PFSK-1 (cell line): ENCODE measurements around the gene BFSP2.

Experiments
- FOXP2 ChIP-seq: optimal IDR thresholded peaks from 2 replicates; pipeline ENCODE3; 2011; ENCODE audit warnings: borderline replicate concordance, control low read depth, inconsistent platforms; ENCODE audit not compliant: insufficient read depth; ENCODE audit errors: extremely low read length, extremely low read depth
- POLR2AphosphoS5 ChIP-seq: IDR thresholded peaks from 2 replicates; pipeline ENCODE4 v1.6.1; 2012; ENCODE audit warnings: low read depth, mild to moderate bottlenecking, control low read depth, low read length, moderate library complexity
- SIN3A ChIP-seq: IDR thresholded peaks from 2 replicates; pipeline ENCODE4 v1.6.1; 2012; ENCODE audit warnings: mild to moderate bottlenecking, low read length, moderate library complexity, borderline replicate concordance; ENCODE audit not compliant: insufficient read depth
- TAF1 ChIP-seq: IDR thresholded peaks from 2 replicates; pipeline ENCODE4 v1.6.1; 2012; ENCODE audit warnings: low read length, control low read depth, borderline replicate concordance; ENCODE audit not compliant: insufficient read depth
- TF ChIP-seq, protein P1 (sequence below), 2 experiments: IDR thresholded peaks; 2 replicates each; pipeline versions ENCODE4 v1.6.1 to v1.8.0; 2011 to 2012; ENCODE audit warnings: low read depth in 2 of 2, low read length in 2 of 2, control low read depth in 1 of 2, inconsistent platforms in 1 of 2, mild to moderate bottlenecking in 1 of 2, moderate library complexity in 1 of 2; ENCODE audit not compliant: insufficient read depth in 1 of 2

BFSP2 gene

DNA sequence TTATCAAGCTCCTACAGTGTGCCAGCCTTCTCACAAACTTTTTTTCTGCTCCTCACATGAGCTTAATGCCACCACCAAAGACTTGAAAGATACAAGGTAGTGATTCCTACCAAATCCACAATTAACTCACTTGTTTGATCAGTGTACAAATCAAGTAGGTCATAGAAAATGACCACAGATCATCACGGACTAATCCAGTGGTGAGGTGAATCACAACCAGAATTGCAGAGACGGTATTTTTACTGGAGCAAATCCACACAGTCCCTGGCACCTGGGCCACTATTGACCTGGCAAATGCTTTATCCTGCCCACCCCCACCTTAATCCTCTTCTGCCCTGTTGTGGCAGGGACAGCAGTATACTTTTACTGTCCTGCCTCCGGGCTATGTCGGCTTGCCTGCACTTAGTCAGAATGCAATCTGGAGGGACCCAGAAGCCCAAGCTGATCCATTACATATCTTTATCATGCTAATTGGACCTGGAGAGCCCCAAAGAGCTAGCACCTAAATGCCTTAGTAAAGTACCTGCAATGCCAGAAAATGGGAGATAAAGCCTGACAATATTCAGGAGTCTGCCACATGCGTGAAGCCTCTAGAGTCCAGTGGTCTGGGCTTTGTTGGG, 89.7 kb downstream of the BFSP2 start:
- no peak for TF ChIP-seq TAF1
- TF ChIP-seq SIN3A: no peak
- TF ChIP-seq POLR2AphosphoS5: no peak
- no peak for TF ChIP-seq FOXP2
- TF ChIP-seq, protein P1, sequence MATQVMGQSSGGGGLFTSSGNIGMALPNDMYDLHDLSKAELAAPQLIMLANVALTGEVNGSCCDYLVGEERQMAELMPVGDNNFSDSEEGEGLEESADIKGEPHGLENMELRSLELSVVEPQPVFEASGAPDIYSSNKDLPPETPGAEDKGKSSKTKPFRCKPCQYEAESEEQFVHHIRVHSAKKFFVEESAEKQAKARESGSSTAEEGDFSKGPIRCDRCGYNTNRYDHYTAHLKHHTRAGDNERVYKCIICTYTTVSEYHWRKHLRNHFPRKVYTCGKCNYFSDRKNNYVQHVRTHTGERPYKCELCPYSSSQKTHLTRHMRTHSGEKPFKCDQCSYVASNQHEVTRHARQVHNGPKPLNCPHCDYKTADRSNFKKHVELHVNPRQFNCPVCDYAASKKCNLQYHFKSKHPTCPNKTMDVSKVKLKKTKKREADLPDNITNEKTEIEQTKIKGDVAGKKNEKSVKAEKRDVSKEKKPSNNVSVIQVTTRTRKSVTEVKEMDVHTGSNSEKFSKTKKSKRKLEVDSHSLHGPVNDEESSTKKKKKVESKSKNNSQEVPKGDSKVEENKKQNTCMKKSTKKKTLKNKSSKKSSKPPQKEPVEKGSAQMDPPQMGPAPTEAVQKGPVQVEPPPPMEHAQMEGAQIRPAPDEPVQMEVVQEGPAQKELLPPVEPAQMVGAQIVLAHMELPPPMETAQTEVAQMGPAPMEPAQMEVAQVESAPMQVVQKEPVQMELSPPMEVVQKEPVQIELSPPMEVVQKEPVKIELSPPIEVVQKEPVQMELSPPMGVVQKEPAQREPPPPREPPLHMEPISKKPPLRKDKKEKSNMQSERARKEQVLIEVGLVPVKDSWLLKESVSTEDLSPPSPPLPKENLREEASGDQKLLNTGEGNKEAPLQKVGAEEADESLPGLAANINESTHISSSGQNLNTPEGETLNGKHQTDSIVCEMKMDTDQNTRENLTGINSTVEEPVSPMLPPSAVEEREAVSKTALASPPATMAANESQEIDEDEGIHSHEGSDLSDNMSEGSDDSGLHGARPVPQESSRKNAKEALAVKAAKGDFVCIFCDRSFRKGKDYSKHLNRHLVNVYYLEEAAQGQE (IDR thresholded peaks at IDR 0.05; ENCODE audit: insufficient read depth in 1 of 2, low read depth in 2 of 2, low read length in 2 of 2): no peak

DNA sequence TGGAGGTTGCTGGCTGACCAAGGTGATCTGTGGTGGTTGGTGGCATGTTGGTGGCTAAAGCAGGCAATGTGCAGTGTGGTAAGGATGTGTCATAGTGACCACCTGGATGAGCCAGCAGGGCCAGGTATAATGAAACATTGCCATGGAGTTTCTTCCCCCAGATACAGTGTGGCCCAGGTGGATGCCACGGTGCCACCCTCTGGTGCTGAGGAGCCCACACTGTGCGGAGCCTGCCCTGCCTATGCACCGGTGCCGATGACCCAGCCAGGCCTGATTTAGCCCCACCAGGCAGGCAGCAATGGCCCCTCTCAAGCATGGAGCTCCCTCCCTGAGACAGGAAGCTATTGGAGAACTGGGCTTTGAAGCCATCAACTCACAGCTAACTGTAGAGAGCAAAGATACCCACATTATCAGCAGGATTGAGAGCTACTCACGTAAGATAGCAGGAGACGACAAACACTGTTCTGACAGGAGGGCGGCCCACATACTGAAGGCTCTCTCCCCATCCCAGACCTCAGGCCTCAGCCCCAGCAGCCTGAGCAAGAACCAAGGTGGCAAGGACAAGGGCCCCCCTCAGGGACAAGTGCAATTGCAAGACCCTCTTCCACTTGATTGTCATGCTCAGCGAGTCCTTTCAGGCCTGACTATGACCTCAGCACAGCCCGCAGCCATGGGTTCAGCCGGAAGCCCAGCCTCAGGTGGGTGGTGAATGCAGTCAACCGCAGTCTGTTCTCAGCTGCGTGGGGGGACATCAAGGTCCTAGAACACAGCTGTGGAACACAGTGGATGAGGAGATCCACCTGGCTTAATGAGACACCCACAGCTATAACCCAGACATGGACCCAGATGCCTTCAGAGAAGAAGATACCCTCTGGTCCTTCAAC, 90.9 kb downstream of the BFSP2 start:
- TF ChIP-seq FOXP2: no peak
- TF ChIP-seq POLR2AphosphoS5: no peak
- no peak for TF ChIP-seq SIN3A
- TF ChIP-seq, protein P1 (IDR thresholded peaks at IDR 0.05; ENCODE audit: insufficient read depth in 1 of 2, low read depth in 2 of 2, low read length in 2 of 2): no peak
- no peak for TF ChIP-seq TAF1

DNA sequence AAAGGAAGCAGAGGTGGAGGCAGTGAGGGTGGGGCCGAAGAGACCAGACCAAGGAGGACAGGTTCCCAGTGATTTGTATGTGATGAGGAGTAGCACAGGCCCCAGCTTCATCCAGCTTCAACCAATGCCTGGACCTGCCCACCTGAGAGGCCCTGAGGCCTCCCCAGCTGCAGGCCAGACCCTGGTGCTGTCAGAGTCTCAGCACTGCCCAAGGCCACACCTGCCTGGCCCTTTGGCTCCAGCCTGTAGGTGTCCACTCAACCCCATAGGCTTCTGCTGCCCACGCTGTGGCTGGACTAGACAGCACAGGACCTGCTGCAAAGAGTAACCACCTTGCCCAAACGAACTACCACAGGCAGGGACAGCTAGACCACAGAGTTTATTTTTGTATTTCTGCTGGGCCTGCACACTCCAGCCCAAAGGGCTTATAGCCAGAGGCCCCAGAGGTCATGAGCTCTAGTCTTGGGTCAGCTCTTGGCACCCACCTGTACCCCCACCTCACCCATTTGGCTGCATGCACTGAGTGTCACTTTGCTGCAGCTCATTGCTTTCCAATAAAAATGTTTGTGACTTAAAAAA, 91.7 kb downstream of the BFSP2 start:
- TF ChIP-seq TAF1 (no peak), POLR2AphosphoS5 (no peak), FOXP2 (no peak), SIN3A (no peak)
- TF ChIP-seq, protein P1 (IDR thresholded peaks at IDR 0.05; ENCODE audit: insufficient read depth in 1 of 2, low read depth in 2 of 2, low read length in 2 of 2): no peak

DNA sequence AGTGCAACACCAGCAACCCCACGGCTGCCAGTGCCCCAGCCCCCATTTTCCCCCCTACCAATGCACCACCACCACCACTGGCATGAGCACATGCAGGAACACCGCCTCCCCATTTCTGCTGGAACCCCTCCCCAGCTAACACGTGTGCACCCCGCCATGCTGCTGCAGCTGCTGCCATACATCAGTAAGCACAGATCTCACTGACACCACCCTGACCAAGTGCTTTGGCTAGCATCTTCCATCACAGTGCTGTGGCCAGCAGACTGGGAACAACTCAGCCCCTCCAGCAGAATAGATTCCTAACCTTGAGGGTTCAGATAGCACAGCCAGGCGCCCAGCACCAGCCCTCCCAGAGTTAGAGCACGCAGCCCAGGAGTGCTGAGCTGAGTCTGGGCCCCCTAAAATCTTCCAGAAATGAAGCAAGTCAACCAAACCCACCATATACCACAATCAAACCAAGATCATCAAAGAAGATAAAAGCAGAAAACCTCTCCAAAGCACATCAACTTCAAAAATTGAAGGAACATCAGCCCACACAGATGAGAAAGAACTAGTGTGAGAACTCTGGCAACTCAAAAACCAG, 92.4 kb downstream of the BFSP2 start:
- TF ChIP-seq FOXP2 (no peak), SIN3A (no peak), POLR2AphosphoS5 (no peak), TAF1 (no peak)
- TF ChIP-seq, protein P1 (IDR thresholded peaks at IDR 0.05; ENCODE audit: insufficient read depth in 1 of 2, low read depth in 2 of 2, low read length in 2 of 2): no peak
